GM12864 (cell line): ENCODE measurements around the gene NRDC.
"Not testable (repeated sequence)": the region's sequence is repeated elsewhere in the genome, so short reads cannot be mapped to it uniquely, and the experiment has no call there.

Experiments
- DNase-seq: peaks from one replicate; pipeline ENCODE4 v3.0.0-alpha.2; 2011; ENCODE audit warnings: low read depth
- H3K4me3 ChIP-seq: 2 replicates; pipeline ENCODE4 v1.5.1; 2011; ENCODE audit warnings: mild to moderate bottlenecking, low read depth, low read length, control low read depth
- CTCF ChIP-seq: IDR thresholded peaks from 2 replicates; pipeline ENCODE4 v1.5.1; 2011; ENCODE audit warnings: low read depth, mild to moderate bottlenecking, moderate library complexity, low read length, control low read depth, inconsistent platforms; ENCODE audit errors: missing control alignments

NRDC gene

DNA sequence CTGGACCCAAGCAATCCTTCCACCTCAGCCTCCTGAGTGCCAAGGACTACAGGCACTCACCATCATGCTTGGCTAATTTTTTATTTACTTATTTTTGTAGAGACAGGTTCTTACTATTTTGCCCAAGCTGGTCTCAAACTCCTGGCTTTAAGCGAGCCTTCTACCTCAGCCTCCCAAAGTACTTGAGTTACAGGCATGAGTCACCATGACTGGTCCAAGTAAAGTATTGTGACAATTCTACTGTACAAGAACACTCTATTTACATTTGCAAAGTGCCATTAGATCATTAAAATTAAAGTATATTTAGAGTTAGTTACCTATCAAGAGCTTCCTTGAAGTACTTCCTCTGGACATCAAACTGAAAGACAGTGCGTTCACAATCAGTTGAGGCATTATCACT is 44.8 kb downstream of the NRDC start:
- no peak for DNase-seq
- H3K4me3 ChIP-seq = no peak overlapping the region
- TF ChIP-seq CTCF = no peak

DNA sequence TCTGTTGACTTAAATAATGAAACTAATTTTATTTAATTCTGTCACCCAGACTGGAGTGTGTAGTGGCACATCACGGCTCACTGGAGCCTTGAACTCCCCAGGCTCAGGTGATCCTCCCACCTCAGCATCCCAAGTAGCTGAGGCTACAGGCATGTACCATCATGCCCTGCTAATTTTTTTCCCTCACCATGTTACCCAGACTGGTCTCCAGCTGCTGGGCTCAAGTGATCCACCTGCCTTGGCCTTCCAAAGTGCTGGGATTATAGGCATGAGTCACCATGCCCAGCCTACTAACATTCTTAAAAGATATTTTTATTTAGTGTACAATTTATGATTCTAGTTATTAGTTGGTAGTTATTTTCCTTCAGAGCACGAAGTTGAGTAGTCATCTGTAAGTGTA is 49.5 kb downstream of the NRDC start:
- H3K4me3 ChIP-seq = no peak overlapping the region
- no peak for TF ChIP-seq CTCF
- no peak for DNase-seq

- H3K4me3 ChIP-seq = no peak overlapping the region
- no peak for DNase-seq
- TF ChIP-seq CTCF = no peak
These were observed 58.7 kb downstream of the NRDC start for GRCh38 chr1:51819810-51820209.

GRCh38 chr1:51819021-51819420 is 59.5 kb downstream of the NRDC start:
- not testable (repeated sequence) for DNase-seq, H3K4me3 ChIP-seq

DNA sequence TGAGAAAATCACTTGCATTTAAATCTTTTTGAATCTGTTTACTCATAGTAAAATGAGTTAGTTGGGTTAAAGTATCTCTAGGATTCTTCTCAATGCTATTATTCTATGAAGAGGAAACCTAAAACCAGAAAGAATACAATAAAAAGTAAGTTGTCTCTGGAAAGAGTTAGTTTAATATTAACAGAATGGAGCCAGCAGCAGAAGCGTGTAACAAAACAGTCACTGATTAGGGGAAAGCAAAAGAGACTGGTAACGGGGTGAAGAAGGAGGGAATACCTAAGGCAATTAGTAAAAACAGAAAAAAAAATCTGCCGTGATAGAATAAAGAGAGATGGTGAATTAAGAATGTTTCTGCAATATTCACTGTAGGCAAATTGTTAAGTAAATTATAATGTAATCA is 60.0 kb downstream of the NRDC start:
- TF ChIP-seq CTCF = no peak
- DNase-seq = no peak
- no peak overlapping the region for H3K4me3 ChIP-seq

DNA sequence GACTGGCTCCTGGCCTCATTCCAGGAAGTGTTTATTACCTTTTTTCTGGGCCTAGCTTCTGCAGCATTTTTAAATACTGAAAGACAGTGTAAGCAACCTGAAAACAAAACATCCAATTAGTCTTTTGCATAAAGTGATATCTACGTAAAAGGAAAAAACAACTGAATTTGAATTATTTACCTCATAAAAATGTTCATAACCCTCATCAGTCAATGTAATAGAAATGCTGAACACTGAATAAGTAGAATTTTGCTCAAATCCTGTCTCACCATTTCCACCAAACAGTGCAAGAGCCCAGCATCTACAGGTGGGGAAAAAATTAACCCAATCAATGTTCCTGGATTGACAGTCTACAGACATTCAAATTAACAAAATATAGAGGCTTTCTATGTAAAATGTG is 64.0 kb downstream of the NRDC start:
- TF ChIP-seq CTCF = no peak
- H3K4me3 ChIP-seq = no peak overlapping the region
- DNase-seq = no peak

DNA sequence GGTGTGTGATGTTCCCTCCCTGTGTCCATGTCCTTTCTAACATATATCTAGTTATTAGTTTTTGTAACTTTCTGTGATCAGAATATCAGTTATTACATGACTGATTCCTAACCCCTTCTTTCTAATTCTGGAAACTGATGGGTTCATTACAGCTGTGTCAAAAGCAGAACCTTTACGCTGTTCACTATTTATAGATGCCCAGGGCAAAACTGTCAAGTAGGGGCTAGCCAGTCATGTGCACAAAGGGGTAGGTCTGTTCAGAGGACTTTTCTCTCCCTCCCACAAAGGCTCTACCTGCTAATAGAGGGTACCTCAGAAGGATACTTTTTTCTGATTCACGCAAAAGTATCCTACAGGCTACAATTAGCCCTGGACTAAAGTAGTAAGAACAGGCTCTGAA is 79.2 kb downstream of the NRDC start:
- no peak for TF ChIP-seq CTCF
- no peak for DNase-seq
- no peak overlapping the region for H3K4me3 ChIP-seq

- H3K4me3 ChIP-seq = no peak overlapping the region
- TF ChIP-seq CTCF = no peak
- no peak for DNase-seq
These were observed 83.7 kb downstream of the NRDC start for GRCh38 chr1:51794868-51795267.
